SK-N-MC (cell line): ENCODE data around the gene FOS.

Experiments used
- DNase-seq: peaks from one replicate; pipeline ENCODE4 v3.0.0-alpha.2; 2011; ENCODE audit warnings: low read depth, low spot score
- H3K27ac ChIP-seq: fragments of 200-600 bp; sonication (generic); 2 replicates; pipeline ENCODE4 v1.5.1; 2016; ENCODE audit warnings: mixed run types
- H3K36me3 ChIP-seq: fragments of 200-600 bp; sonication (generic); 2 replicates; pipeline ENCODE4 v1.6.1; 2017; ENCODE audit warnings: antibody characterized with exemption, low read length, mixed read lengths; ENCODE audit not compliant: insufficient read depth
- H3K4me3 ChIP-seq: fragments of 200-600 bp; sonication (generic); 2 replicates; pipeline ENCODE4 v1.5.1; 2016
- H3K9ac ChIP-seq: fragments of 200-600 bp; sonication (generic); 2 replicates; pipeline ENCODE4 v1.8.0; 2017; ENCODE audit warnings: mixed run types, mixed read lengths; ENCODE audit not compliant: insufficient read length
- H3K9me3 ChIP-seq: fragments of 200-600 bp; sonication (generic); 2 replicates; pipeline ENCODE4 v1.6.1; 2017; ENCODE audit warnings: low read depth, mild to moderate bottlenecking, antibody characterized with exemption, low read length, moderate library complexity, mixed read lengths
- EZH2 ChIP-seq: fragments of 200-600 bp; sonication (generic); IDR thresholded peaks from one replicate; pipeline ENCODE4 v1.6.1; 2017; ENCODE audit warnings: antibody characterized with exemption
- FOXP2 ChIP-seq: optimal IDR thresholded peaks from 2 replicates; pipeline ENCODE3; 2011; ENCODE audit warnings: mild to moderate bottlenecking, moderate library complexity; ENCODE audit not compliant: insufficient read depth; ENCODE audit errors: extremely low read length, control extremely low read depth
- POLR2AphosphoS5 ChIP-seq: IDR thresholded peaks from 2 replicates; pipeline ENCODE4 v1.6.1; 2012; ENCODE audit warnings: mild to moderate bottlenecking, low read depth, low read length, borderline replicate concordance

FOS gene

GRCh38 chr14:75293920-75294648 is 15.5 kb downstream of the FOS start:
- H3K27ac ChIP-seq = peak overlapping the region; percentile 97
- no peaks in the 10 kb centered on the region for H3K36me3 ChIP-seq
- no peak for DNase-seq
- no peak for TF ChIP-seq EZH2
- peak; percentile 97 for TF ChIP-seq FOXP2
- TF ChIP-seq POLR2AphosphoS5 = peak; percentile 82
- H3K9ac ChIP-seq = peak overlapping the region; percentile 78
- H3K4me3 ChIP-seq = peak overlapping the region; percentile 92
- H3K9me3 ChIP-seq = no peaks in the 10 kb centered on the region

- H3K9ac ChIP-seq = peak overlapping the region; percentile 78
- H3K27ac ChIP-seq = peak overlapping the region; percentile 97
- H3K4me3 ChIP-seq = peak overlapping the region; percentile 92
- no peaks in the 10 kb centered on the region for H3K36me3 ChIP-seq
- H3K9me3 ChIP-seq = no peaks in the 10 kb centered on the region
- DNase-seq = no peak
- TF ChIP-seq POLR2AphosphoS5 = peak; percentile 9; the same call in 1 of the 2 replicates
- no peak for TF ChIP-seq EZH2
Measured at GRCh38 chr14:75294649-75295033, 16.0 kb downstream of the FOS start.

GRCh38 chr14:75295061-75295461 is 16.4 kb downstream of the FOS start:
- Histone ChIP-seq H3K27ac (peak overlapping the region; percentile 97), H3K9ac (peak overlapping the region; percentile 83), H3K9me3 (no peaks in the 10 kb centered on the region), H3K36me3 (no peaks in the 10 kb centered on the region), H3K4me3 (peak overlapping the region; percentile 92)
- TF ChIP-seq POLR2AphosphoS5 = no peak; the same call in 1 of the 2 replicates
- TF ChIP-seq FOXP2 = no peak
- TF ChIP-seq EZH2 = no peak
- no peak for DNase-seq

GRCh38 chr14:75295491-75296345 is 17.1 kb downstream of the FOS start:
- Histone ChIP-seq H3K27ac (peak overlapping the region; percentile 97), H3K9ac (peak overlapping the region; percentile 83), H3K9me3 (no peaks in the 10 kb centered on the region), H3K4me3 (peak overlapping the region; percentile 92), H3K36me3 (no peaks in the 10 kb centered on the region)
- TF ChIP-seq FOXP2 (no peak), EZH2 (no peak), POLR2AphosphoS5 (peak; percentile 47)
- no peak for DNase-seq

GRCh38 chr14:75297411-75298040 is 18.9 kb downstream of the FOS start:
- no peaks in the 10 kb centered on the region for H3K36me3 ChIP-seq
- DNase-seq = no peak
- peak overlapping the region; percentile 97 for H3K27ac ChIP-seq
- H3K9me3 ChIP-seq = no peaks in the 10 kb centered on the region
- H3K9ac ChIP-seq = no peak overlapping the region
- no peak overlapping the region for H3K4me3 ChIP-seq
- TF ChIP-seq POLR2AphosphoS5 (no peak), EZH2 (no peak), FOXP2 (no peak)

GRCh38 chr14:75298187-75298965 is 19.7 kb downstream of the FOS start:
- no peak for TF ChIP-seq FOXP2
- no peak for TF ChIP-seq EZH2
- TF ChIP-seq POLR2AphosphoS5 = no peak
- no peak for DNase-seq
- H3K4me3 ChIP-seq = peak overlapping the region; percentile 64
- no peaks in the 10 kb centered on the region for H3K36me3 ChIP-seq
- H3K27ac ChIP-seq = peak overlapping the region; percentile 97
- H3K9ac ChIP-seq = peak overlapping the region; percentile 0
- no peaks in the 10 kb centered on the region for H3K9me3 ChIP-seq

- DNase-seq = peak; percentile 96
- H3K4me3 ChIP-seq = peak overlapping the region; percentile 64
- no peaks in the 10 kb centered on the region for H3K9me3 ChIP-seq
- H3K36me3 ChIP-seq = no peaks in the 10 kb centered on the region
- H3K9ac ChIP-seq = peak overlapping the region; percentile 0
- H3K27ac ChIP-seq = peak overlapping the region; percentile 97
- peak; percentile 30 for TF ChIP-seq FOXP2
- no peak for TF ChIP-seq EZH2
- peak; percentile 50; the same call in 1 of the 2 replicates for TF ChIP-seq POLR2AphosphoS5
Measured at GRCh38 chr14:75299059-75299458, 20.4 kb downstream of the FOS start.
